Measurements from ENCODE around the gene VMP1. TPM values are rescaled to one million over a fixed set of nuclear protein-coding genes. Genes with fewer than 3 reads are reported as not detected.
"Not testable (repeated sequence)": the region's sequence is repeated elsewhere in the genome, so short reads cannot be mapped to it uniquely, and the experiment has no call there.

VMP1 gene
- total RNA-seq, 1 donor from 2014 or later = 232 TPM

- no peak overlapping the region for H3K4me3 ChIP-seq (ENCODE audit: low read depth, low read length)
- no peak for DNase-seq (ENCODE audit: low read depth)
- TF ChIP-seq, protein P1, sequence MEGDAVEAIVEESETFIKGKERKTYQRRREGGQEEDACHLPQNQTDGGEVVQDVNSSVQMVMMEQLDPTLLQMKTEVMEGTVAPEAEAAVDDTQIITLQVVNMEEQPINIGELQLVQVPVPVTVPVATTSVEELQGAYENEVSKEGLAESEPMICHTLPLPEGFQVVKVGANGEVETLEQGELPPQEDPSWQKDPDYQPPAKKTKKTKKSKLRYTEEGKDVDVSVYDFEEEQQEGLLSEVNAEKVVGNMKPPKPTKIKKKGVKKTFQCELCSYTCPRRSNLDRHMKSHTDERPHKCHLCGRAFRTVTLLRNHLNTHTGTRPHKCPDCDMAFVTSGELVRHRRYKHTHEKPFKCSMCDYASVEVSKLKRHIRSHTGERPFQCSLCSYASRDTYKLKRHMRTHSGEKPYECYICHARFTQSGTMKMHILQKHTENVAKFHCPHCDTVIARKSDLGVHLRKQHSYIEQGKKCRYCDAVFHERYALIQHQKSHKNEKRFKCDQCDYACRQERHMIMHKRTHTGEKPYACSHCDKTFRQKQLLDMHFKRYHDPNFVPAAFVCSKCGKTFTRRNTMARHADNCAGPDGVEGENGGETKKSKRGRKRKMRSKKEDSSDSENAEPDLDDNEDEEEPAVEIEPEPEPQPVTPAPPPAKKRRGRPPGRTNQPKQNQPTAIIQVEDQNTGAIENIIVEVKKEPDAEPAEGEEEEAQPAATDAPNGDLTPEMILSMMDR (conservative IDR thresholded peaks at IDR 0.05; ENCODE audit: low read depth, low read length) = no peak
Observed at GRCh38 chr17:59870482-59870881, 163.0 kb downstream of the VMP1 start.

DNA sequence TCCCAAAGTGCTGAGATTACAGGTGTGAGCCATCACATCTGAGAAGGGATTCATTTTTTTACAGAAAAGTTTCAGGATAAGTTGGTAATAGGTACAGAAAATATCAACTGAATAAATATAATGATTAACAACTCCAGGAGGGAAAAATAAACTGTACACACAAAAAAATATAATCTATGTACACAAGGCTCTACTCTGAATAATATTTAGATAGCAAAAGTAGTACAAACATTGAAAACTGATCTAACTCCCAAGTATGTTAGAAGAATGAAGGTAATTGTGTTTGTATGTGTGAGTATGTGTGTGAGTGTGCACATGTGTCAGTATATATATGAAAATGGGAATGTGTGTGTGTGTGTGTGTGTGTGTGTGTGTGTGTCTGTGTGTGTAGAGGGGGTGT, 164.9 kb downstream of the VMP1 start:
- H3K4me3 ChIP-seq (ENCODE audit: low read depth, low read length) = no peak overlapping the region
- DNase-seq (ENCODE audit: low read depth) = no peak
- TF ChIP-seq, protein P1 (conservative IDR thresholded peaks at IDR 0.05; ENCODE audit: low read depth, low read length) = no peak

DNA sequence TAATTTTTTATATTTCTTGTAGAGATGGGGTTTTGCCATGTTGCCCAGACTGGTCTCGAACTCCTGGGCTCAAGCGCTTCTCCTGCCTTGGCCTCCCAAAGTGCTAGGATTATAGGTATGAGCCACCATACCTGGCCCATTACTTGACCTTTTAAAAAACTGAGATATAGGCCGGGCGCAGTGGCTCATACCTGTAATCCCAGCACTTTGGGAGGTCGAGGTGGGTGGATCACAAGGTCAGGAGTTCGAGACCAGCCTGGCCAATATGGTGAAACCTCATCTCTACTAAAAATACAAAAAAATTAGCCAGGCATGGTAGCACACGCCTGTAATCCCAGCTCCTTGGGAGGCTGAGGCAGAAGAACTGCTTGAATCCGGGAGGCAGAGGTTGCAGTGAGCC, 166.0 kb downstream of the VMP1 start:
- not testable (repeated sequence) for DNase-seq (ENCODE audit: low read depth); H3K4me3 ChIP-seq (ENCODE audit: low read depth, low read length)

- H3K4me3 ChIP-seq (ENCODE audit: low read depth, low read length) = no peak overlapping the region
- DNase-seq (ENCODE audit: low read depth) = no peak
- TF ChIP-seq, protein P1 (conservative IDR thresholded peaks at IDR 0.05; ENCODE audit: low read depth, low read length) = no peak
Observed at GRCh38 chr17:59874376-59874775, 166.9 kb downstream of the VMP1 start.

GRCh38 chr17:59876107-59876506, 168.7 kb downstream of the VMP1 start:
- H3K4me3 ChIP-seq (ENCODE audit: low read depth, low read length) = no peak overlapping the region
- no peak for DNase-seq (ENCODE audit: low read depth)
- TF ChIP-seq, protein P1 (conservative IDR thresholded peaks at IDR 0.05; ENCODE audit: low read depth, low read length) = no peak

DNA sequence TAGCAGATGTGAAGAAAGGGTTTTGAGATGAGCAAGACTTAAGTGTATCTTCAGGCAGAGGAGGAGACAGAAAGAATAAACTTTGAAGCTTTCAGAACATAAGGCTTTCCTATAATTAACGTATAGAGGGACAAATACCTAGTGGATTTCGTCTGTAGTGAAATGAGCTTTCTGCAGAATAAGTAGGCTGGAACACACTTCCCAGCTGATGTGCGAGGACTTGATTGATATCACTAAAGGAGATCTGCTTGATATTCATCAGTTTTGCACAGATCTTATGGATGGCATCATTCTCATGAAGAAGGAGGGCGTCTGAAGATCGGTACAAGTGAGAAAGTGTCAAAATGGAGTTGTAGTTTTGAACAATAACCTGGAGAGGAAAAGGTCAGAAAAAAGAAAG, 170.5 kb downstream of the VMP1 start:
- TF ChIP-seq, protein P1 (conservative IDR thresholded peaks at IDR 0.05; ENCODE audit: low read depth, low read length) = no peak
- H3K4me3 ChIP-seq (ENCODE audit: low read depth, low read length) = no peak overlapping the region
- DNase-seq (ENCODE audit: low read depth) = no peak

- DNase-seq (ENCODE audit: low read depth) = no peak
- TF ChIP-seq, protein P1 (conservative IDR thresholded peaks at IDR 0.05; ENCODE audit: low read depth, low read length) = no peak
- no peak overlapping the region for H3K4me3 ChIP-seq (ENCODE audit: low read depth, low read length)
Observed at GRCh38 chr17:59878624-59879023, 171.2 kb downstream of the VMP1 start.

- TF ChIP-seq, protein P1 (conservative IDR thresholded peaks at IDR 0.05; ENCODE audit: low read depth, low read length) = no peak
- no peak for DNase-seq (ENCODE audit: low read depth)
- H3K4me3 ChIP-seq (ENCODE audit: low read depth, low read length) = no peak overlapping the region
Observed at GRCh38 chr17:59884861-59885260, 177.4 kb downstream of the VMP1 start.
